CD4-positive, alpha-beta T cell (primary cell): ENCODE data around the gene CACNA2D3. TPM values are rescaled to one million over a fixed set of nuclear protein-coding genes. Genes with fewer than 3 reads are reported as not detected.

ENCODE experiments used
- ATAC-seq: fragments of 200-7000 bp; cut with Tn5 transposase; one replicate; pipeline ENCODE4 v1.10.0; 2022; ENCODE audit warnings: mild to moderate bottlenecking; ENCODE audit not compliant: poor library complexity
- CTCF ChIA-PET: fragments of 350-600 bp; sonication (Branson Sonifier 250); formaldehyde crosslinking; loops from one replicate; lab custom pipeline; 2021; ENCODE audit warnings: antibody characterized with exemption, inconsistent platforms; lab: Charles Lee
- POLR2A ChIA-PET: fragments of 350-600 bp; sonication (Branson Sonifier 250); formaldehyde crosslinking; loops from one replicate; lab custom pipeline; 2021; ENCODE audit warnings: antibody characterized with exemption, inconsistent platforms; lab: Charles Lee
- DNase-seq, 14 experiments: peaks; one replicate each; pipeline ENCODE4 v3.0.0-alpha.2; 2013 to 2020; ENCODE audit warnings: mixed read lengths in 2 of 14
- H3K27ac ChIP-seq, 2 donors: one replicate each; pipeline versions ENCODE4 v1.5.1 to v1.7.0; 2013; ENCODE audit warnings: low read length in 2 of 2, low read depth in 1 of 2, mild to moderate bottlenecking in 1 of 2
- H3K27me3 ChIP-seq, 2 experiments: 1 replicate in 1 of 2; 2 replicates in 1 of 2; pipeline versions ENCODE4 v1.6.1 to v1.7.0; 2013; ENCODE audit warnings: low read length in 2 of 2, control low read depth in 1 of 2, mild to moderate bottlenecking in 1 of 2, moderate library complexity in 1 of 2; ENCODE audit not compliant: insufficient read depth in 2 of 2, control insufficient read depth in 1 of 2
- H3K36me3 ChIP-seq: one replicate; pipeline ENCODE4 v1.6.1; 2013; ENCODE audit warnings: low read length, control low read depth; ENCODE audit not compliant: insufficient read depth
- H3K4me1 ChIP-seq: one replicate; pipeline ENCODE4 v1.6.1; 2013; ENCODE audit warnings: low read length, control low read depth; ENCODE audit not compliant: insufficient read depth
- H3K4me3 ChIP-seq: one replicate; pipeline ENCODE4 v1.5.1; 2013; ENCODE audit warnings: mild to moderate bottlenecking, low read length, moderate library complexity
- H3K9me3 ChIP-seq, 2 experiments: 1 replicate in 1 of 2; 2 replicates in 1 of 2; pipeline versions ENCODE4 v1.6.1 to v1.7.0; 2013; ENCODE audit warnings: low read length in 2 of 2, mild to moderate bottlenecking in 2 of 2, control low read depth in 1 of 2, moderate library complexity in 1 of 2; ENCODE audit not compliant: control insufficient read depth in 1 of 2, insufficient read depth in 1 of 2
- H3K27ac Mint-ChIP-seq: one replicate; pipeline ENCODE4 v1.8.0; 2020; ENCODE audit warnings: mixed read lengths
- H3K27me3 Mint-ChIP-seq: one replicate; pipeline ENCODE4 v1.8.0; 2021; ENCODE audit warnings: mixed read lengths
- H3K36me3 Mint-ChIP-seq: one replicate; pipeline ENCODE4 v1.8.0; 2021; ENCODE audit warnings: low read depth, mixed read lengths
- H3K4me1 Mint-ChIP-seq: one replicate; pipeline ENCODE4 v1.8.0; 2021; ENCODE audit warnings: low read depth, mixed read lengths
- H3K4me3 Mint-ChIP-seq: one replicate; pipeline ENCODE4 v1.8.0; 2020; ENCODE audit warnings: mild to moderate bottlenecking, mixed read lengths
- H3K9me3 Mint-ChIP-seq: one replicate; pipeline ENCODE4 v1.8.0; 2020; ENCODE audit warnings: mixed read lengths
- CTCF ChIP-seq: fragments of 200-600 bp; IDR thresholded peaks from one replicate; pipeline ENCODE4 v1.8.0; 2022; ENCODE audit warnings: antibody characterized with exemption, mild to moderate bottlenecking
- intact Hi-C, 2 experiments: fragments of 100-400 bp; cut with DNase I in 1 of 2; cut with micrococcal nuclease in 1 of 2; formaldehyde crosslinking; loops; one replicate each; pipeline versions ENCODE4 v1.15.1 to v1.9.0; 2023 to 2025; cut with DNase I, micrococcal nuclease
- total RNA-seq, 174 experiments: library from RNA in 2 of 174; stranded (reverse) in 2 of 174; gene quantifications; one replicate each; pipeline ENCODE4 v1.2.3 and lab custom pipeline; 2021 to 2026

The CACNA2D3 gene
- total RNA-seq, 2 experiments from 2014 or later = 0.08 TPM; not detected in 1

DNA sequence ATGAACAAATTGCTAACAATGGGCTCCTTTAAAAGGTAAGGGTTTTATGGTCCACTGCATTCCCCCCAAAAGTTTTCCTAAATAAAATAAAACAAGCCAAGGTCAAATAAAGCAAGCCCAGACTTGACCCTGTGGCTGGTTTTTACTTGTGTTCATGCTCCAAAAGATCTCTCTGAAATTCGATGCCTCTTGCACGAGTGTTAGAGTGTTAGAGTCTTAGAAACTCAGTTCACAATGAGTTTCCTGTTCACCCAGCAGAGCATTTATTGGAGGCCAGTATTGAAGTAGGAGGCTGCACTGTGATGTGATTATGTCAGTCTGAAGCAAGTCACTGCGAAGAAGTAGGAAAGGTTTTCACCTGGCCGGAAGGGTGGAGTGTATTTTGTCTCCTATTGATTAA lies 865.4 kb downstream of the CACNA2D3 start:
- ATAC-seq = no peak
- Histone ChIP-seq H3K36me3 (no peaks in the 10 kb centered on the region), H3K9me3 (no peaks in the 10 kb centered on the region), H3K27me3 (peaks cover 0 to 2% of the 10 kb centered on the region in 2 experiments), H3K27ac (no peak overlapping the region), H3K4me3 (no peak overlapping the region), H3K4me1 (no peaks in the 10 kb centered on the region)
- intact Hi-C loops = no loop called here
- Mint-ChIP-seq H3K27ac (no peak overlapping the region), H3K9me3 (no peaks in the 10 kb centered on the region), H3K4me3 (no peak overlapping the region), H3K36me3 (no peaks in the 10 kb centered on the region), H3K4me1 (no peaks in the 10 kb centered on the region), H3K27me3 (no peaks in the 10 kb centered on the region)
- TF ChIP-seq CTCF = no peak
- ChIA-PET CTCF (no interaction called here), POLR2A (no interaction called here)
- no peak for DNase-seq

DNA sequence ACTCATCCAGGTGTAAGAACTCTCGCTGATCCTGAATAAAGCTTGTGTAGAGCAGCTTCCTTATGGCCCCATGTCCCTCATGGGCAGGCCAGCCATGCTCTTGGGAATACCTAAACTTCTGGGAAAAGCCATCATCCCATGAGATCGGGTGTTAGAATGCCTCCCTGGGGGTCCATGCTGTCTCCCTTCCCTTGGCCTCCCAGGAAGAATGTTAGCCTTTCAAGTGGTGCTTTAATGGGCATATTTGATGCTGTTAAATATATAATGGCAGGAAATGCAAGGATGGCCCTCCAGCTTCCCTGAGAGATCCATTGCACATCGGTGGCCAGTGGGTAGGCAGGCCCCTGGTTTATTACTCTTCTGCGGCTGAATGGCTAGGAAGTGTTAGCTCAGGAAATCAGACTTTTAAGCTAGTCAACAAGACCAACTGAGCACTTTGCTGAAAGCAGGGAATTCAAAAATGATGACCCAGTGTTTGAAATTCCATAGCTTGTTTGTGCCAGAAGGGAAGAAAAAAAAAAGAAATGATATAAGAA lies 866.0 kb downstream of the CACNA2D3 start:
- intact Hi-C loops = no loop called here
- Histone ChIP-seq H3K4me3 (no peak overlapping the region), H3K9me3 (no peaks in the 10 kb centered on the region), H3K36me3 (no peaks in the 10 kb centered on the region), H3K4me1 (no peaks in the 10 kb centered on the region), H3K27me3 (no peaks in the 10 kb centered on the region), H3K27ac (no peak overlapping the region)
- TF ChIP-seq CTCF = no peak
- Mint-ChIP-seq H3K4me3 (no peak overlapping the region), H3K27ac (no peak overlapping the region), H3K4me1 (no peaks in the 10 kb centered on the region), H3K27me3 (no peaks in the 10 kb centered on the region), H3K36me3 (no peaks in the 10 kb centered on the region), H3K9me3 (no peaks in the 10 kb centered on the region)
- ChIA-PET CTCF (no interaction called here), POLR2A (interaction anchor here (0.6 kb wide), 1 partner anchor 21 kb away, joined by 3 read pairs; no protein-coding TSS in a partner anchor)
- DNase-seq (no peak), ATAC-seq (no peak)

DNA sequence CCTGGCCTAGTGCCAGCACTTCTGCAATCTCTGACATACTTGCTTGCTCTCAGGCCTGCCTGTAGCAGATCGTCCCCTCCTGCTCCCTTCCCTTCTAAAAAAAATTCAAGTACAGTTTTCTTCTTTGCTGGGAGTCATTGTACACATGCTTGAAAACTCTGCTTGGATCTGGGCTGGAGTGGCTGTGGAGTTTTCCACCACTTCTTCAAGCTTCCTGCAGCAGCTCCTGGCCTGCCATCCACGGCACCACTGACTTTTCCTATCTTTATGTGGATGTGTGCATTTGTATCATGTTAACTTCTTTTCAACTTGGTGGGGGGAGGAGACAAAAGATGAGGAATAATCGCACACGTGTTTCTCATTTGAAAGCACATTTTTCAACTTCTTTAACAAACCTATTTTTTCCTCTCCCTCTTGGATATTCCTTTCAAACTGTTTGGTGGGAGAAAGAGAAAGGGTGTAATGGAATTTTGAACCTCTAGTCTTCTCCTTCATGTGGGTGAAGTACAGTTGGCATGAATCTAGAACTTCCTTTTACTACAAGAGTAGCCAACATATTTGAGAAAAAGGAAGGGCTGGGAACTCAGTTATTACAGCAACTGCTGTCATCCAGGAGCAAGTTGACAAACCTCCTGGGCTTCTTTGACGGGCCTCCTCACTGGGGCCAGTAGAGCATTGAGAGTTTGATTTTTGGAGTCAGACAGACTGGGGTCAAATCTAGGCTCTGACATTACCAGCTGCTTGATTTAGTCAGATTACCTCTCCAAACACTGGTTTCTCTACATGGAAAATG lies 866.7 kb downstream of the CACNA2D3 start:
- Histone ChIP-seq H3K27ac (no peak overlapping the region), H3K4me3 (no peak overlapping the region), H3K9me3 (no peaks in the 10 kb centered on the region), H3K36me3 (no peaks in the 10 kb centered on the region), H3K4me1 (no peaks in the 10 kb centered on the region), H3K27me3 (no peaks in the 10 kb centered on the region)
- CTCF ChIA-PET = no interaction called here
- Mint-ChIP-seq H3K4me1 (no peaks in the 10 kb centered on the region), H3K27me3 (no peaks in the 10 kb centered on the region), H3K9me3 (no peaks in the 10 kb centered on the region), H3K27ac (no peak overlapping the region), H3K36me3 (no peaks in the 10 kb centered on the region), H3K4me3 (no peak overlapping the region)
- POLR2A ChIA-PET = interaction anchor here (0.6 kb wide), 1 partner anchor 21 kb away, joined by 3 read pairs; no protein-coding TSS in a partner anchor
- DNase-seq (peak in 1 of 14 experiments; percentile 15), ATAC-seq (no peak)
- intact Hi-C loops = no loop called here
- TF ChIP-seq CTCF = no peak
